GM18508 (cell line): ENCODE results near the gene AMD1.
"Not testable (repeated sequence)": the region's sequence is repeated elsewhere in the genome, so short reads cannot be mapped to it uniquely, and the experiment has no call there.

Source experiments
- ATAC-seq: cut with Tn5 transposase; IDR thresholded peaks from one replicate; pipeline ENCODE4 v1.9.1; 2021; ENCODE audit warnings: moderate number of reproducible peaks; ENCODE audit not compliant: insufficient read depth, unreplicated experiment

AMD1 gene

DNA sequence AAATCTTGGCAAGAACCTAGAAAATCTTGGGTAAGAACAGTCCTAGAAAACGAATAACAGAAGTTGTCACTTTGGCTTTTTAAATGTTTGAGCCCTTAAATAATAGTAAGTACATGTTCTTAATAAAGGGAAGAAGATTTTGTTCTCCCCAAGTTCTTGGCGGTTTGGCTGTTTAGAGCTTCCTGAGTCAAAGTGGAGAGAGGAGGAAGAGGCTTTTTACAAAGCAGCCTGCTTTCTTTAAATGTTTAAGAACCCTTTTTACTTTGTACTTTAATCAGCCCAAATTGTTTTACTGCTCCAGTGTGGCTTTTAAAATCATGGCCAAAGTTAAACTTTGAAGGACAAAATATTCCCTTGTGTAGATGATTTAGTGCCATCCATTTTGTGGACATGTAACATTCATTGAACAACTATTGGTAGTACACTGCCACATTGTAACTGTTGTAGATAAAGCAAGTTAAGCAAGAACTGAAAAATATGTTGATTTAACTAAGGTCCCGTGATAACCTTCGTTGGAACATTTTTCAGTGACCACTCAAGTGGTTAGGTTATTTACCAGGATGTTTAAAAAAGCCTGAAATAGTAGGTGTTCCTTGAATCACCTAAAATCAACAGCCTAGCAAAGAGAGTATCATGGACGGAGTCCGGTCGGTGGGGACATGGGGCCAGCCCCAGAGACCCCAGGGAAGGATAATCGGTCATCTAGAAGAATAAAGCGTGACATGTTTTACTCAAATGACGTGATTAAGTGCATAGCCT is 2.4 kb downstream of the AMD1 start:
- ATAC-seq = no peak

DNA sequence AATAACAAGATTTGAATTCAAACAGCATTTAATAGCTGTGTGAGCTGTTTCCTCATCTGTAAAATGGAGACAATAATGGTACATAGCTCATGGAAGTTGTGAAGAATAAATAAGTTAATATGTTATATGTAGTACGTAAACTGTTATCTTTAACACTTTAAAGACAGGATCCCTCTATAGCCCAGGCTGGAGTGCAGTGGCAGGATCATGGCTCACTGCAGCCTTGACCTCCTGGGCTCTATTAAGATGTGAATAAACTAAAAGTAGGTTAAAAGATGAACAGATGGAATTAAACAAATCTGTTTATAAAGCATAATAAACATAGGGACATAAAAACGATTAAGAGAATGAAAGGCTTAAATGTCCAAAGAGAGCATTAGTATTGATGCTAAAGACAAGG is 3.0 kb downstream of the AMD1 start:
- ATAC-seq = no peak

DNA sequence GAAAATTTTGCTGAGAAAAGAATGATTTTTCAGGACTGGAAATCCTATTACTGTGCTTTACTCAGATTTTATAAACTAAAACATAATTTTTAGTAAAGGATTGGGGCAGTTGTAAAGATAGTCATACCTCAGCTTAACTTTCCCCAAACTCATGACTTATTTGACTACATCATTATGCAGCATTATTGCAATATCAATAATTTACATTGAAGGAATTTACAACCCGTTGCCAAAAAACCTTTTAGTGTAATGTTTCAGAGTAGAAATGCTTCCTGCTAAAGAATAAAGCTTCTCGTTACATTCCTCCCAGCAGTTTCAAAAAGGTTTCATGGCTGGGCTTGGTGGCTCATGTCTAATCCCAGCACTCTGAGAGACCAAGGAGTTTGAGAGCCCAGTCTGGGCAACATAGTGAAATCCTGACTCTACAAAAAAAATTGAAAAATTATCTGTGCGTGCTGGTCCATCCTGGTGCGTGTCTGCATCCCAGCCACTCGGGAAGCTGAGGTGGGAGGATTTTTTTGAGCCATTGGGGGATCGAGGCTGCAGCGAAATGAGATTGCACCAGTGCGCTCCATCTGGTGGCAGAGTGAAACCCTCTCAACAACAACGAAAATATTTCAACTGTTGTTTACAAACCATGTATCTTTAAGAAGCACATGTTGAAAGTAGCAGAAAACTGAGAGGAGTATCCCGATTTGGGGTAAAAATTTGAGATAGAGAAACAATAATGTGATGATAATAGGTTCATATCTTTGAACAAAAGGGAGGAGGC is 4.4 kb downstream of the AMD1 start:
- no peak for ATAC-seq

- ATAC-seq = no peak
Measured at GRCh38 chr6:110880651-110881050, 6.1 kb downstream of the AMD1 start.

DNA sequence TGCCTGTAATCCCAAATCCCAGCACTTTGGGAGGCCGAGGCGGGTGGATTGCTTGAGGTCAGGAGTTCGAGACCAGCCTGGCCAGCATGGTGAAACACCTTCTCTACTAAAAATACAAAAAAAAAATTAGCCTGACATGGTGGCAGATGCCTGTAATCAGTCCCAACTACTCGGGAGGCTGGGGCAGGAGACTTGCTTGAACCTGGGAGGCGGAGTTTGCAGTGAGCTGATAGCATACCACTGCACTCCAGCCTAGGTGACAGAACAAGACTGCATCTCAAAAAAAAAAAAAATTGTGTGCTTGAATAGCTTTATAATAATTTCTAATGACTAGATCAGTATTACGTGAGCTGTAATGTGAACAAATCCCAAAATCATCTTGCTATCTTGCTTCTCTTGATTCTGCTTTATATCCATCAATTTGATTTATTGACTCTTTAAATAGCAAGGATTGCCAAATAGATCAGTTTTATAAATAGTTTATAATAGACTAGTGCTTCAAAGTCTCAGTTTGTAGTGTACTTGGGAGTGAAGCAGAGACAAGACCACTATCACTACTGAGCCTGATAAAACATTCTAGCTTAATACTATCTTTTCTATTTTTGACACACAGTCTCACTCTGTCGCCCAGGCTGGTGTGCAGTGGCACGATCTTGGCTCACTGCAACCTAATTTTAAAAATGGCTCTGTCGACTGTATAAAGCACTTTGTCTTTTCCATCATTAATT is 7.1 kb downstream of the AMD1 start:
- ATAC-seq = no peak

GRCh38 chr6:110882274-110882619 is 7.7 kb downstream of the AMD1 start:
- ATAC-seq = no peak

GRCh38 chr6:110882824-110883554 is 8.4 kb downstream of the AMD1 start:
- ATAC-seq = no peak

GRCh38 chr6:110884321-110884720 is 9.7 kb downstream of the AMD1 start:
- ATAC-seq = no peak

- no peak for ATAC-seq
Measured at GRCh38 chr6:110885526-110885925, 10.9 kb downstream of the AMD1 start.

DNA sequence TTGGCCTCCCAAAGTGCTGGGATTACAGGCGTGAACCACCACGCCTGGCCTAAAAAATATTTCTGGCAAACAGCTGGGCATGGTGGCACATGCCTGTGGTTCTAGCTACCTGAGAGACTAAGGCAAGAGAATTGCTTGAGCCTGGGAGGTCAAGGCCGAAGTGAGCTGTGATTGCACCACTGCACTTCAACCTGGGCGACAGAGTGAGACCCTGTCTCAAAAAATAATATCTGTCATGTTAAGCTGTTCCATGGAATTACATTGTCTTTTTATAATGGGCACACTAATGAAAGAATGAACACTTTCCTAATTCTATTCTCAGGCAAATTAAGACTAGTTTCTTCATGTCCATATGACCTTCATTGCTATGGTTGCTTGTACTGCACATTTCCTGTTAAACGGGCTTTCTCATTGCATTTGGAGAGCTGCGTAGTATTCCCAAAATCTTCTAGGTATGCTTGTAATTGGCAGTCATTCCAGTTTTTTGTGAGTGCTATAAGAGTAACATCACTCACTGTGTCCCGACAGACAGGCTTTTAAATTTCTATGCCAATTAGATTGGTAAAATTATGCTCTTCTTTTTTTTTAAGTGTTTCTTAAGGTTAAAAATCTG is 12.1 kb downstream of the AMD1 start:
- no peak for ATAC-seq

GRCh38 chr6:110890288-110890687 is 15.7 kb downstream of the AMD1 start:
- ATAC-seq = no peak

GRCh38 chr6:110895907-110896608 is 21.5 kb downstream of the AMD1 start:
- no peak for ATAC-seq

DNA sequence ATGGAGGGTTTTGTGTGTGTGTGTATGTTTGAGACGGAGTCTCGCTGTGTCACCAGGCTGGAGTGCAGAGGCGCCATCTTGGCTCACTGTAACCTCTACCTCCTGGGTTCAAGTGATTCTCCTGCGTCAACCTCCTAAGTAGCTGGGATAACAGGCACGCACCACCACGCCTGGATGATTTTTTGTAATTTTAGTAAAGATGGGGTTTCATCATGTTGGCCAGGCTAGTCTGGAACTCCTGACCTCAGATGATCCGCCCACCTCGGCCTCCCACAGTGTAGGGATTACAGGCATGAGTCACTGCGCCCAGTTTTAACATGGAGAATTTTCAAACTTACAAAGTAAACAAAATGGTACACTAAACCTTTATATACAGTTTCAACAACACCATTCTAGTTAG is 22.8 kb downstream of the AMD1 start:
- ATAC-seq = no peak

DNA sequence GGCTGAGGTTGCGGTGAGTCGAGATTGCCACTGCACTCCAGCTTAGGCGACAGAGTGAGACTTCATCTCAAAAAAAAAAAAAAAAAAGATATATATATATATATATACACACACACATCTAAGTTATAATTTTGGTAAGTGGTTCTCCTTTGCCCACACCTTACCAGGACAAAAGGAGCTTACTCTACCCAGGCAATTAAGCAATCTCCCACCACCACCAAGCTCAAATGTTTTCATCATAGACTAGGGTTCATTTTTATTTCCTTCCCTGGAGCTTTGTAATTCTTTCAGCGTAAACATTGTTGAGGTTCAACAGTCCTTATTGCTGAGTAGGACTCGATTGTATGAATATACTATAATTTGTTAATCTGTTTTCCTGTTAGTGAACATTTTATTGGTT is 23.5 kb downstream of the AMD1 start:
- no peak for ATAC-seq

DNA sequence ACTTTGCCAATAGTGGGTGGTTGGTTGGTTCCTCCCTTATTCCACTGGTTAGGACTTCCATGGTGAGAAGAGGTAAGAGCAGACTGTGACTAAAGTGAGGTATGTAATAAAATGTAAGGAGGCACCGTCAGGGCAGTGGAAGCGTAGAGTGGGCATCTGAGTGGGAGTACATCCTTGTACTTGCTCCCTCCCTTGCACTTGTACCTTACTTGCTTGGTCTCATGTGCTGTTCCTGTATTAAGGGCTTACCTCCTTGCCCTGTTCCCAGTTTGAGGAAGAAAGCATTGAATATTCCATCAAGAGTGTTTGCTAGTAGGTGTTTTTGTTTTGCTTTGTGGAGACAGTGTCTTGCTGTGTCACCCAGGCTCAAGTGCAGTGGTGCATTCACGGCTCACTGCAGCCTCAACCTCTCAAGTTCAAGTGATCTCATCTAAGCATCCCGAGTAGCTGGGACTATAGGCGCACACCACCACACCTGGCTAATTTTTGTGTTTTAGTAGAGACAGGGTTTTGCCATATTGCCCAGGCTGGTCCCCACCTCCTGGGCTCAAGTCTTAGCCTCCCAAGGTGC is 25.5 kb downstream of the AMD1 start:
- ATAC-seq = no peak

DNA sequence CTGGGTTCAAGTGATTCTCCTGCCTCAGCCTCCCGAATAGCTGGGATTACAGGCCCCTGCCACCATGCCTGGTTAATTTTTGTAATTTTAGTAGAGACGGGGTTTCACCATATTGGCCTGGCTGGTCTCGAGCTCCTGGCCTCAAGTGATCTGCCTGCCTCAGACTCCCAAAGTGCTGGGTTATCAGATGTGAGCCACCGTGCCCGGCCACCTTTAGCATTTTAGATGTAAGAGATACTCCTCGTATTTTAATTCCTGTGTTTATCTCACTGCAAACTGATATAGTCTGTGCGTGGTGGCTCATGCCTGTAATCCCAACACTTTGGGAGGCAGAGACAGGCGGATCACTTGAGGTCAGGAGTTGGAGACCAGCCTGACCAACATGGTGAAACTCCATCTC is 27.0 kb downstream of the AMD1 start:
- not testable (repeated sequence) for ATAC-seq

DNA sequence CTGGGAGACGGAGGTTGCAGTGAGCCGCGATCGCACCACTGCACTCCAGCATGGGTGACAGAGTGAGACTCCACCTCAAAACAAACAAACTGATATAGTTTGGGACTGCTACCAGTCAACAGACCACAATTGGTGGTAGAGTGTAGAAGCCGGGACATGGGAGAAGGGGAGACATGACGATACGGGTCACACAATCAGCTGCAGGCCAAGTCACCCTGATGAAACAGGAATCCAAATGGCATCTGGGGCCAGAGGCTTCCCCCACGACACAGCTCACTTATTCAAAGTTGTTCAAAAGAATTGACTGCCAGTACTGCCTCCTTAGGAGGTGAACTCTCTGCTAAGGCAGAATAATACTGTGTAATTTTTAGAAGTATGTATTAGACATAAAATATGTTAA is 27.5 kb downstream of the AMD1 start:
- no peak for ATAC-seq

- ATAC-seq = not testable (repeated sequence)
Measured at GRCh38 chr6:110906273-110906672, 31.7 kb downstream of the AMD1 start.

- no peak for ATAC-seq
Measured at GRCh38 chr6:110930781-110931180, 56.2 kb downstream of the AMD1 start.
